Measurements from ENCODE around the gene SOX12.
A peak's percentile ranks its signal among the peaks of the same experiment; 100 is the strongest.
"Not testable (repeated sequence)": the region's sequence is repeated elsewhere in the genome, so short reads cannot be mapped to it uniquely, and the experiment has no call there.

The SOX12 gene

GRCh38 chr20:334578-334977 is 9.2 kb downstream of the SOX12 start:
- TF ChIP-seq CTCF (IDR thresholded peaks at IDR 0.05; ENCODE audit: control extremely low read depth, extremely low read depth, low read depth, missing control alignments), result no peak
- ChIA-PET CTCF (interaction anchor here (1.3 to 6.3 kb wide), 2 partner anchors 11 to 20 kb away, joined by 5 to 83 read pairs; partner anchors contain the start of gene NRSN2), POLR2A (no interaction called here)
- DNase-seq (ENCODE audit: extremely low spot score), result no peak

GRCh38 chr20:336040-336439 is 10.7 kb downstream of the SOX12 start:
- CTCF ChIA-PET, POLR2A ChIA-PET: not testable (repeated sequence)

GRCh38 chr20:341682-342081 is 16.3 kb downstream of the SOX12 start:
- no peak for TF ChIP-seq CTCF (IDR thresholded peaks at IDR 0.05; ENCODE audit: control extremely low read depth, extremely low read depth, low read depth, missing control alignments)
- ChIA-PET CTCF (interaction anchor here (0.7 to 5.6 kb wide), 4 partner anchors 8 to 134 kb away, joined by 3 to 44 read pairs (median 7); no protein-coding TSS in a partner anchor), POLR2A (no interaction called here)
- DNase-seq (ENCODE audit: extremely low spot score), result no peak

More at GRCh38 chr20:336040-336439, 10.7 kb downstream of the SOX12 start:
- not testable (repeated sequence) for DNase-seq (ENCODE audit: extremely low spot score)

GRCh38 chr20:343107-343506 is 17.8 kb downstream of the SOX12 start:
- ChIA-PET POLR2A (no interaction called here), CTCF (interaction anchor here (1.9 to 5.6 kb wide), 3 partner anchors 10 to 13 kb away, joined by 7 to 44 read pairs (median 7); no protein-coding TSS in a partner anchor)
- no peak for TF ChIP-seq CTCF (IDR thresholded peaks at IDR 0.05; ENCODE audit: control extremely low read depth, extremely low read depth, low read depth, missing control alignments)
- no peak for DNase-seq (ENCODE audit: extremely low spot score)

GRCh38 chr20:346033-346639 is 20.8 kb downstream of the SOX12 start:
- no peak for DNase-seq (ENCODE audit: extremely low spot score)
- ChIA-PET CTCF (interaction anchor here (1.4 to 4.6 kb wide), 3 partner anchors 8 to 130 kb away, joined by 3 to 83 read pairs (median 28); no protein-coding TSS in a partner anchor), POLR2A (no interaction called here)
- TF ChIP-seq CTCF (IDR thresholded peaks at IDR 0.05; ENCODE audit: control extremely low read depth, extremely low read depth, low read depth, missing control alignments), result no peak

- POLR2A ChIA-PET, result interaction anchor here (0.6 kb wide), 1 partner anchor 27 kb away, joined by 3 read pairs; no protein-coding TSS in a partner anchor
- no peak for TF ChIP-seq CTCF (IDR thresholded peaks at IDR 0.05; ENCODE audit: control extremely low read depth, extremely low read depth, low read depth, missing control alignments)
- CTCF ChIA-PET, result interaction anchor here (3.0 to 4.6 kb wide), 2 partner anchors 8 to 15 kb away, joined by 28 to 83 read pairs; no protein-coding TSS in a partner anchor
- DNase-seq (ENCODE audit: extremely low spot score), result peak; percentile 86
These were observed 21.4 kb downstream of the SOX12 start, which contains the start of gene NRSN2 for GRCh38 chr20:346640-347316. Gene NRSN2, plus strand, starts transcription at chr20:347111. Its CDS starts 2,533 bp downstream, at chr20:349644.

- TF ChIP-seq CTCF (IDR thresholded peaks at IDR 0.05; ENCODE audit: control extremely low read depth, extremely low read depth, low read depth, missing control alignments), result no peak
- CTCF ChIA-PET, result interaction anchor here (1.0 to 4.6 kb wide), 2 partner anchors 16 to 161 kb away, joined by 3 to 83 read pairs; no protein-coding TSS in a partner anchor
- no peak for DNase-seq (ENCODE audit: extremely low spot score)
- POLR2A ChIA-PET, result interaction anchor here (0.6 kb wide), 1 partner anchor 26 kb away, joined by 3 read pairs; no protein-coding TSS in a partner anchor
These were observed 21.9 kb downstream of the SOX12 start for GRCh38 chr20:347317-347639.

Measured in GM10248 (cell line).